GM19328 (cell line): Measurements from ENCODE around the gene SLF2.

ENCODE experiments used
- ATAC-seq: cut with Tn5 transposase; IDR thresholded peaks from one replicate; pipeline ENCODE4 v1.9.1; 2021; ENCODE audit warnings: mild to moderate bottlenecking, moderate library complexity; ENCODE audit not compliant: unreplicated experiment

SLF2 gene, protein sequence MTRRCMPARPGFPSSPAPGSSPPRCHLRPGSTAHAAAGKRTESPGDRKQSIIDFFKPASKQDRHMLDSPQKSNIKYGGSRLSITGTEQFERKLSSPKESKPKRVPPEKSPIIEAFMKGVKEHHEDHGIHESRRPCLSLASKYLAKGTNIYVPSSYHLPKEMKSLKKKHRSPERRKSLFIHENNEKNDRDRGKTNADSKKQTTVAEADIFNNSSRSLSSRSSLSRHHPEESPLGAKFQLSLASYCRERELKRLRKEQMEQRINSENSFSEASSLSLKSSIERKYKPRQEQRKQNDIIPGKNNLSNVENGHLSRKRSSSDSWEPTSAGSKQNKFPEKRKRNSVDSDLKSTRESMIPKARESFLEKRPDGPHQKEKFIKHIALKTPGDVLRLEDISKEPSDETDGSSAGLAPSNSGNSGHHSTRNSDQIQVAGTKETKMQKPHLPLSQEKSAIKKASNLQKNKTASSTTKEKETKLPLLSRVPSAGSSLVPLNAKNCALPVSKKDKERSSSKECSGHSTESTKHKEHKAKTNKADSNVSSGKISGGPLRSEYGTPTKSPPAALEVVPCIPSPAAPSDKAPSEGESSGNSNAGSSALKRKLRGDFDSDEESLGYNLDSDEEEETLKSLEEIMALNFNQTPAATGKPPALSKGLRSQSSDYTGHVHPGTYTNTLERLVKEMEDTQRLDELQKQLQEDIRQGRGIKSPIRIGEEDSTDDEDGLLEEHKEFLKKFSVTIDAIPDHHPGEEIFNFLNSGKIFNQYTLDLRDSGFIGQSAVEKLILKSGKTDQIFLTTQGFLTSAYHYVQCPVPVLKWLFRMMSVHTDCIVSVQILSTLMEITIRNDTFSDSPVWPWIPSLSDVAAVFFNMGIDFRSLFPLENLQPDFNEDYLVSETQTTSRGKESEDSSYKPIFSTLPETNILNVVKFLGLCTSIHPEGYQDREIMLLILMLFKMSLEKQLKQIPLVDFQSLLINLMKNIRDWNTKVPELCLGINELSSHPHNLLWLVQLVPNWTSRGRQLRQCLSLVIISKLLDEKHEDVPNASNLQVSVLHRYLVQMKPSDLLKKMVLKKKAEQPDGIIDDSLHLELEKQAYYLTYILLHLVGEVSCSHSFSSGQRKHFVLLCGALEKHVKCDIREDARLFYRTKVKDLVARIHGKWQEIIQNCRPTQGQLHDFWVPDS

DNA sequence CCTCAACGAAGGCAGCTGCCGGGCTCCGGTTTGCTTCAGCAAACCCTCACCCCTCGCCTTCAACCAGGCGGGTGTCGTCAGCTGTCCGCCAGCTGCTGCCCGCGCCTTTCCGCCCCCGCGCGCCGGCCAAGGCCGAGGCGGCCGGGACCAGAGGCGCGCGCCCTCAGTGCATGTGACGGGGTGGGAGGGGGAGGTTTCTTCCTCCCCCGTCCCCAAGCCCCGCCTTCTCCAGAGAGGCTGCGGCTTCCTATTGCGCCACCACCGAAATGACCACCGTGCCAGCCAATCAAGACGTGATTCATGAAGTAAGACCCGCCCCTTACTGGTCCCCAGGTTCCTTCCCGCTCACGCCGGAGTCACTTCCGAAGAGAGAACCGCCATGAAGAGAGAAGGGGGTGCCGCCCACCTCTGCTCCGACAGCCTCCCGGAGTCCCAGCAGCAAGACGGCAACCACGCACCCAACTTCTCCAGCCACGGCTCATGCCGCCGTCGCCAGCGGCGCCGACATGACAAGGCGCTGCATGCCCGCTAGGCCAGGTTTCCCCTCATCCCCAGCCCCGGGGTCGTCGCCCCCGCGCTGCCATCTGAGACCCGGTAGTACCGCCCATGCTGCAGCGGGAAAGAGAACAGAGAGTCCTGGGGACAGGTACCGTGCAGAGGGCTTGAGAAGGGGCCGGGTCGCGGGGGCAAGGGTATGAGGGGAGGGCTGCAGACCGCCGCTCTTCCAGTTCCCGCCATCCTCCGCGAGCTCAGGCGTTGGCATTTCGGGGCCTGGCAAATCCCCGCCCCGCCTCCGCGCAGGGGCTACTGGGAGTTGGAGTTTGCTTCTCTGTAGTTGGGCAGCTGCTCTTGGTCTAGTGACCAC, at the start of gene SLF2:
Gene SLF2 (plus strand): TSS at position 359 of the 865 bp plus-strand sequence. CDS start 148 bp downstream, at position 507.
- peak; percentile 93 for ATAC-seq

DNA sequence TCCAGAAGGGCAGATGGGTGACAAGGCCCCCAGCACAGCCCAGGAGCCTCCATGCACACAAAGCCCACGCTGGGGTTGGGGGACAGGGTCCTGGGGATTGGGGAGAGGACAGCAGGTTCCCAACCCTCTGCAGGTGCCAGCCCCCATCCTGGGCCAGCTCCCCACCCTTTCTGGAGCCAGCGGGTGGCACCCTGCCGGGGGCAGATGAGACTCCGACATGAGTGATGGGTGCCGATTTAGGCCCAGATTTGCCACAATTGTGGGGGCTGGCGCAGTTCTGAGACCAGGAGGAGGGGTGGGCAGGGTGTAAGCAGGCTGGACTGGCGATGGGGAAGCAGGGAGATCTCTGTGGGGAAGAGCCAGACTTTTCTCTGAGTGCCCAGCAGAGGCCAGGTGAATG, 49.3 kb upstream of the SLF2 start:
- ATAC-seq, result no peak

DNA sequence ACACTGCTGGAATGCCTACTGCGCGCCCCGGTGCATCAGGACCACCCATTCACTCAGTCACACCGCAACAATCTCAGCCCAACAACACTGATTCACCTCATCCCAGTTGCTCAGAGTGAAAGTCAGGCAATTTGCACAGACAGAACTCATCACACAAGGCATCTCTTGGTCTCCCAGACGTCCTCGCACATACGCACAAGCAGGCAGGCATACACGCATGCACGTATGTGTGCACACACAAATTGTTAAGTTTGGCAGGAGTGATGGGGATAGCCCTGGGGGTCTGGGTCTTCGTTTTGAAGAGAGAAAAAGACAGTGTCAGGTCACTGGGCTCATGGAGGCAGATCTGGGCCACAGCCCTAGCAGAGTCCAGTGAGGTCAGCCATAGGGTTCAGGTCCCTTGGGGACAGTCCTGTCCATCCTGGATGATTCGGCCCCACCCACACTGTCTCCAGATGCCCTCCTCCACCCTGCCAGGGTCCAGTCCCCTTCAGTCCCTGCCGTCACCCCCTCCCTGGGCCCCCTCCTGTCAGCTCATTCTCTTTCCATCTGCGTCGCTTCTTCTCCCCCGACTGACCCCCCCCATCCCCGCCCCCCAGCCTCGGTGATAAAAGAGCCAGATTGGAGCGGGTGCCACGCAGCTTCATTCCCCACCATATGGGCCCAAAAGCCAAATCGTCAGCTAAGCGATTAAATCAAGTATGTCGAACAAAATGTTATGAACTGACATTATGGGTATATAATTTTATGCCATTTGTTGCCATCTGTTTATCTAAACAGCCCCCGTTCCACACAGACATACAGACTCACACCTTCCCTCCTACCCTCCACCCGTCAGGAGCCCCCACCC, 48.5 kb upstream of the SLF2 start:
- ATAC-seq, result no peak

DNA sequence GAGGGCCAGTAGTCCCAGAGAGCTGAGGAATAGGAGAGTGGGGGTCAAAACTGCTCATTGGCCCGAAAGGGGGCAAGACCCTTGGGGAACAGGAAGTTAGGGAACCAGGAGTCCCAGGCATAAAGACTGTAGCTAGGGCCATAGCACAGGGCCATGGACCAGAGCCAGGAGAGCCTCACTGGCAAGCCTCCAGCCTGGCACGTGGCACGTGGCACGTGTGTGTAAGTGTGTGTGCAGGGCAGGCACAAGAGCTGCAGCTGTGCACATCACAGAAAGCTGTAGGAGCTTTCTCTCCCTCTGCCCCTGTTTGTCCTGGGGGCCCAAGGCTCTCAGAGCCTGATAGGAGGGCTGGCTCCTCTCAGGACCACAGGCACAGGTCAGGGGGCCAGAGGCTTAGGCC, 47.8 kb upstream of the SLF2 start:
- no peak for ATAC-seq

DNA sequence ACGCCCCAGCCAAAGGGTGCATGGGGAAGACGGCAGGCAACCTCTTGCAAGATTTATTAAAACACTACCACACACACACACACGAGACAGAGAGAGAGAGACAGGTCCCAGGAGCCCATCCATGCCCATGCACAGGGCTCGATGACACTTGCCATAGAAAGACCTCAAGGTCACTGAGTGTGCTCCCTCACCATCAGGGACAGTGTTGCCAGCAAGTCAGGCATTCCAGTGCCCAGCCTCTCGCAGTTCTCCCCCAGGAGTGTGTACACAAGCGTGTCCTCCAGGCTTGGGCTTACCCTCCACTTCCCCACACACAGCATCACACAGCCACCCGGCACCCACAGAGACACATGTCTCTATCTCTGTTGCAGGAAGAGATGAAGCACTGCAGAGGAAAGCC, 46.8 kb upstream of the SLF2 start:
- no peak for ATAC-seq

DNA sequence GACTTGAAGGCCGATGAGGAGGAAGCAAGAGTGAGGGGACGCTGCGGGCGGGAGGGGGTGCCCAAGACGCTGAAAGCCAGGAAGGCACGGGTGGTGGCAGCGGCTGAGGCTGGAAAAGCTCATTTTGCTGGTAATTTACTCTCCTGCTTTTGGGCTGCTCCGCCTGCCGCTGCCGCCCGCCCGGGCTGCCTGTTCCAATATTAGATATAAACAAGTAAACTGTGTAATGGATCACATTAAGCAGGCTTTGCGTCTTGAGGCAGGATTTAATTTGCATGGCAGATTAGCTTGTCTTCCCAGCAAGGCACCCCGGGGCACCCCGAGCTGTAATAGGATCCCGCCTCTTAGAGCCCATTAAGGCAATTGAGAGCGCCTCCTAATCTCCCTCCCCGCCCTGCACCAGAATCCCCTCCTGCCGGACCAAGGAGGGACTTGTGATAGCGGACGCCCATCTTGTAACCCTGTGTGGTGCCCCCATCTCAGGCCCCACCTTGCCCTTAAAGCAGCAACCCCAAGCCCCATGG, 46.1 kb upstream of the SLF2 start:
- ATAC-seq, result no peak

DNA sequence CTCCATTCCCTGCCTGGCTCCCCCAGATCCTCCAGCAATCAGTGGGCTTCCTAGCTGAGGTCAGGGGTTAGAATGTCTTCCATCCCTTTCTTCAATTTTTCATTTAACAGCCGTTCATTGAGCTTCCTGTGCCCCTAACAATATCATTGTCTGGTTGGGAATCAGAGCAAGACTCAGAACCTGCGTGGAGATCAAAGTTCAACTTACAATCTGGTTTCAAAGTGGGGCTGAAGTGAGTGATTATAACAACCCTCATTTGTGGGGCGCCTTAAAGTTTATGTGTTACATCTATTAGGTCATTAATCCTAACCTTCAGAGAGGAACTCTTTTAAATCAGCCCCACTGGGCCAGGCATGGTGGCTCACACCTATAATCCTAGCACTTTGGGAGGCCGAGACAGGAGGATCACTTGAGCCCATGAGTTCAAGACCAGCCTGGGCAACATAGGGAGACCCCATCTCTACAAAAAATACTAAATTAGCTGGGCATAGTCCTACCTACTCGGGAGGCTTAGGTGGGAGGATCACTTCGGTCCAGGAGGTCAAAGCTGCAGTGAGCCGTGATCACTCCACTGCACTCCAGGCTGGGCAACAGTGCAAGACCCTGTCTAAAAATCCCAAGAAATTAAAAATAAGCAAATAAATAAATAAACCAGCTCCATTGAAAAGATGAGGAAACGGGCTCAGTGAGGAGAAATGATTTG, 45.4 kb upstream of the SLF2 start:
- no peak for ATAC-seq

DNA sequence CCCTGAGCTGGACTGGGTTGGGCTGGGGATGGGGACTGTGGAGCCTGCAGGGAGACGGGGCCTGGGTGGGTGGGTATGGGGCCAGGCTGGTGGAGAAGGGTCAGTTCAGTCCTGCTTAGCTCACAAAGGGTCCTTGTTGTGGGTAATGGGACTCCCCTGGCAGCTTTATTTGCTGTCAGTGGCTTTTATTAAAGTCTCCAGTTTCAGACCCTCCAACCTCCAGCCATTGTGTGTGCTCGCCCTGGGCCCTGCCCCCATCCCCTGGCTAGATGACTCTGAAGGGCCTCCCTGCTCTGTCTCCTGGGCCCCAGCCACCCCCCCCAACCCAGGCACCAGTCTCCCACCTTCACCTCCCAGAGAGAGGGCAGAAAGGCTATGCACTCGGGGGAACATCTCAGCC, 44.4 kb upstream of the SLF2 start:
- ATAC-seq, result no peak

DNA sequence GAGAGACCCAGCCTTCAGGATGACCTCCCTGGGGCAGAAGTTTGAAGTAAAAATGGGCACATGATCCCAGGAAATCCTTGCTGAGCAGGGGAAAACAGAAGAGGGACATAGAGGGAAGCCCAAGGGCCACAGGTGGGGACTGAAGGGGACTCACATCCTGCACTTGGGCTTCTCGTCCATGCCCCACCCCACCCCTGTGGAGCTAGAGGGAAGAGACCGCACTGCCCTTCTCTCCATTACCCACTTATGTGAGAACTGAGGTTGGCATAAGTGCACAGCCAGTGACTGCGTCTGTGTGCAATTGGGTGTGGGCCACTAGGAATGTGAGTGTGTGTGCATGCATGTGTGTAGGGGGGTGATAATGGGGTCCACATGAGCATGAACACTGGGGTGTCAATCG, 43.4 kb upstream of the SLF2 start:
- ATAC-seq, result no peak

DNA sequence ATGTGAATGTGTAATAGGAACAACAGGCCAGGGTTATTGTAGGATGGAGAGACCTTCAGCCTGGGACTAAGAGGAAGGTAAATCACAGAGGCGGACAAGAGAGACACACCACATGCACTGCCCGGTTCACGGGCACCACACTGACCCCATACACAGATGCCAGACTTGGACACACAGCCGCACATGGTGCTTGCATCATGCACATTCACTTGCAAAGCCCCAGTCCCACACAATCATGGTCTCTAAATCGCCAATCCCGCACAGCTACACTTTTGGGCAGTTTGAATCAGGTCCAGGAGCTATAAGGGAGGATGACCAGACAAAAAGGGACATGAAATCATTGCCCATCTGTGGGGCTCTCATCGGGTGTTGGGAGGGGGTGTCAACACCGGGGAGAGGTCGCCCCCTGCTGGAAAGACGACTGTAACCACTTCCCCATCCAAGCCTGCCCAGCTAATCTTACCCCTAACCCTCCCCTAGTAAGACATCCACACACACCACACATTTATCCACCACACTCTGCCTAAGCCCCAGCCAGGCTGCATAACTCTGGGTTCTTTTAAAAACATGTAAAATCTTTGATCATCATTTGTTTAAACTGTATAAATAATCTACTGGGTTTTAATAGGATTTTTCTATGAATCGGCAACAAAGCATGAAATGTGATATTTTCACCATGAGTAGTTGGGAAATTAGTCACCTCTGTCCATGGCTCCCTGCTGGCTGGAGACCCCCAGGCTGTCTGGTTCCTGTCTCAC, 40.5 kb upstream of the SLF2 start:
- ATAC-seq, result no peak

DNA sequence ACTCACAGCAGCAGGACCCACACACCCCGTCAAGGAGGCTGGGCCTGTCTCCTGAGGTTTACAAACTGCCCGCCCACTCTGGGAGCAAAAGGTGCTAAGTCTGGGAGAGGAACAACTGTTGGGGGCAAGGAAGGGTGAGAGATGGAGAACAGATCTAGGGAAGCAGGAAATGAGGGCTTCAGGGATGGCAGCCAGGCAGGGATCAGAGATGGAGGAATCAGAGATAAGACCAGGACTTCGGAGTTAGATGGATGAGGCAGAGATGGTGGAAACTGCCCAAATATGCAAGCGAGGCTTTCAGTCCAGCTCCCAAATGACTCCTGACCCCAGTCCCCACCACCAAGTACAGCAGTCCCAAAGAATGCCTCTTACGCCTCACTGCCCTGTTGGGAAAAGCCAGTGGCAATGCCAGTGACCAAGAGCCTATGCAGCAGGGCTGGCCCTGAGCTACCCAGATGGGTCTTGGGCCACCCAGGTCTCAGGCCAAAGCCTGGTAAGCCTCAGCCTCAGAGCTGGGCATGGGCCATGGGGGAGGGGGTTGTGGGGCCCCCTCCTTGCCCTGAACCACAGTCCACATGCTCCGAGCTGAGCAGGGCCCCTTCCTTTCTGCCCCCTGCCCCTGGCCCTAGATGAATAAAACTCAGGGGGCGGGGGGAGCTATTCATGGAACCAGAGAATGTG, 39.5 kb upstream of the SLF2 start:
- ATAC-seq, result no peak

DNA sequence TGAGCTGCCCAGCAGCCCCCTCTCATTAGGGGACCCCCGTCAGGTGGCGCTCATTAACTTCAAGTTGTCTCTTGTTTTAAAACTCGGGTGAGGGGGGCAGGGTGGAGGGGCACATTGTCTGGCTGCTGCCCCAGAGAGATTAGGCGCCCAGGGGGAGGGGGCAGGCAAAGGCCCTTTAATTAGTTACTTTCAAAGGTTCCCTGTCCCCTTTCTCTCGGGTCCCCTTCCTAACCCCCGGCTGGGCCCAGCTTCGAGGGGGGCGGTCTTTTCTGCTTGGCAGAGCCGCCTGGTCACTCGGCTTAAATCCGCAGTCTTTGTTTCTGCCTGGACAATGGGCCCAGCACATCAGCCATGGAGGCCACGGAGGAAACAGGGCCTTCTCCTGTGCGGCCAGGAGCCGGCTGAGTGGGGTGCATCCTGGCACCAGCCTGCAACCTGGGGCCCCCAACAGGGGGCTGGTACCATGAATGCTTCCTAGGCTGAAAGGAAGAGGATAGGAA, 38.9 kb upstream of the SLF2 start:
- ATAC-seq, result no peak

DNA sequence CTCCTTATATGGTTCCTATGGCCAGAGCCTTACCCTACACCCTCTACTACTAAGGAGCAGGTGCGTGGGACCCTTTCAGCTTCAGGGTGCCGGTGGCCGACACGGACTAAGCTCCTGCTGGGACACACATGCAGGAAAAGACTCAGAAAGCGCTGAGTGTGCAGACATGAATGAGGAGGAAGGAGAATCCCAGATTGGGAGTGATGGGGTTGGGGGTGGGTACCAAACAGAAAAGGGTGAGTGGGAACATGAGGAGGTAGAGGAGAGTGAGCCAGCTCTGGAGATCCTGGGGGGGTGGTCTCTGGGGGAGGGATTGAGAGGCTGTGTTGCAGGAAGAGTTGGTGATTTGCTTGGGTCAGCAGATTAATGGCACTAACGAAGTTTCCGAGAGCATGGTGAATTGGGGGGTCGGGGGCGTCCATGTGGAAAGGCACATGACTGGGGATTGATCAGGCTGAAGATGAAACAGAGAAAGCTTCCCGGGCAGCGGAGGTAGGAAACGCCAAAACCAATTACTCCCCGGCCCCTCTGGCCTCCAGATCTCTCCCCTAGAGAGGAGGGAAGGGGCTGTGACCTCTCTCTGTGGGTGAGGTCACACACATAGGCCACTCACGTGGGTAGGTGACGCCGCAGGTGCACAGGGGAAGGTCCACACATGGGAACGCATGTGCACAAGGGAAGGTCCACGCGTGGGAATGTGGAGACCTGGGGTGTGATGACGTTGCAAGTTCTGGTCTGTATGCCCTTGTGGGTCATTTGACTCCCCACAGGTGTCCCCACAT, 37.9 kb upstream of the SLF2 start:
- ATAC-seq, result no peak

DNA sequence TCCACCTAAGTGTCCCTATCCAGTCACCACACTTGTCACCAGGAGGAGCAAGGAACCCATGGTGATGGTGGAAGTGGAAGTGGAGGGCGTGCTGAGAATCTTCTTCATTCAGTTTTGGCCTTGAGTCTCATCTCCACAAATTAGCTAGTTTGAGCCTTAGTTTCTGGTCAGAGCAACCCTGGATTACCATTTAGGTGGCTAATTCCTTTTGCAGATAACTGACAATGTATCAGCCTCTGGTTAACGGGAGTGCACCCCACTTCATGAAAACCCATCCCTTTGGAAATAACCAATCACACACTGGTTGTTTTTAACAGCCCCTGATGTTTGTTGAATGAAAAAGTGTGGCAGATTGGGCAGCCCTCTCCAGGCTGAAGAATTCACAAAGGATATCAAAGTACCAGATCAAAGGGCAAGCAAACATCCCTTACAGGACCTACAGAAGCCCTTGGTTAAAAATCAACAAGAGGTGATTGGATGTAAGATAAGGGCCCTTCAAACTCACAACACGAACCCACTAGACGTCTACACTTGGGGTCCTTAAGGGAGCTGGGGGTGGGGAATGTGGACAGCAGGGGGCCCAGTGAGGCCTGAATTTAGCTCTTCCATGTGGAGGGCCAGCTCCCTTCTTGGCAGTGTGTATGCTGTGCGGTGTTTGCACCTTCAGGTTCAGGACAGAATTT, 37.1 kb upstream of the SLF2 start:
- no peak for ATAC-seq

DNA sequence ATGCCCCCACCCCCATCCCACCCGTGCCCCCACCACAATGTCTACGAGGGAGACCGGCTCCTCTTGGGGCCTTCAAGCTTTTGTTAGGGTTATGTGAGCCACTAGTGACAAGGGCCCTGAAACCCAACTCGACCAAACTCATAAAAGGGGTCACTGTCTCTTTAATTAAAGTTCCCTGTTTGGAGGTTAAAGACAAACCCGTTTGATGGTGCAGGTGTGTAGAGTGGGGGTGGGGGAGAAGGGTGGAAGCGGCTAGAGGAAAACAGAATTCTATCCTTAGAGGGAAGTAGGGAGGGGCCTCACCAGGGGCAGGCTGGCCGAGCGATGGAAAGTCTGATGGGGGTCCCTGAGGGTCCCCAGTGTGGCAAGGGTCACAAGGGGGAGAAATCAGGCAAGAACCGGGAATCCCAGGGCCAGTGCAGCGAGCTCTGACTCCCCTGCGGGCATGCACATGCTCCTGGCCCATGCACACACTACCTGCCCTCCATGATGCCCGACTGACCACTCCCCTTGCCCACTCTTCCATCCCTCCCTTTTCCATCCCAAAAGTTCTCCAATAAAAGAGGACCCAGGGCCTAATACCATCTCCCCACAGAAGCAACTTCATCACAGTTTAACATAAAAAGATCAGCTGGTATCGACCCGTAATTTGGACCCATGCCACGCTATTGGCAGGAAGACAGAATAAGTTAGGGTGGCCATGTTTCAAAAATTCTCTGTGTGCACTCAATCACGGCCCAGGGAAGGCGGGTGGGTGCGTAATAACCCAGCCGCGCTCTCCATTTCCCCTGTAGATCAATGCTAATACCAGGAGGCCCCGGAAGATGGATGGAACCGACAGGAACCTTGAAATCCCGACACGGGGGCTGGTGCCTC, 35.9 kb upstream of the SLF2 start:
- ATAC-seq, result no peak
